Measurements from ENCODE around the gene SCN2B.

- TF ChIP-seq IKZF3 (tag by site-specific recombination; IDR thresholded peaks at IDR 0.05), result no peak
- no peak for TF ChIP-seq CTCF (tag by site-specific recombination; IDR thresholded peaks at IDR 0.05)
- TF ChIP-seq HOXA7 (CRISPR knock-in tag; IDR thresholded peaks at IDR 0.05; ENCODE audit: borderline replicate concordance), result no peak
- TF ChIP-seq SP7 (tag by site-specific recombination; IDR thresholded peaks at IDR 0.05), result no peak
- no peak for TF ChIP-seq BCL11A (tag by site-specific recombination; IDR thresholded peaks at IDR 0.05; ENCODE audit: low read depth)
- no peak for TF ChIP-seq ZNF830 (tag by site-specific recombination; IDR thresholded peaks at IDR 0.05; ENCODE audit: low read depth)
- TF ChIP-seq ZNF335 (tag by site-specific recombination; conservative IDR thresholded peaks at IDR 0.05), result no peak
- TF ChIP-seq REST (tag by site-specific recombination; IDR thresholded peaks at IDR 0.05), result no peak
- no peak for TF ChIP-seq ZNF146 (tag by site-specific recombination; IDR thresholded peaks at IDR 0.05)
- TF ChIP-seq TCF7L2 (IDR thresholded peaks at IDR 0.05; ENCODE audit: borderline replicate concordance, low read depth, low read length), result no peak
- no peak for TF ChIP-seq ZNF558 (tag by site-specific recombination; IDR thresholded peaks at IDR 0.05)
These were observed 26.9 kb downstream of the SCN2B start for GRCh38 chr11:118149493-118149892.

Measured in HEK293 (cell line).